ENCODE measurements around the gene ZFP62.

DNA sequence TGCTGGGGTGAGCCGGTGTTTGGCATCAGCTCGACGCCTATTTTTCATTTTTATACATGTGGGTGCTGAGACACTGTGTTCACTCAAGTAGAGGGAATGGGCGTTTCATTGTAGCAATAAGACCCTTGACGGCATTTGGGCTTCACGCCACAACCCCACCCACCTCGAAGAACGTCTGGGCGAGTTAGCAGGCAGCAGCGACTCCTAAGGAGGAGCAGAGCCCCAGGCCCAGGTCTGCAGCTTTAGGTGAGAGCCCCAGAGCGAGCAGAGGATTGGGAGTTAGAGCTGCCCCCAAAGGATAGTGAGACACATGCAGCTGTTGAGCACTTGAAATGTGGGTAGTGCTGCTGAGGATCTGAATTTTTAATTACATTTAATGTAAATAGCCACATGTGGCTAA lies 1.6 kb upstream of the ZFP62 start:
- no peak for TF ChIP-seq POLR2A (IDR thresholded peaks at IDR 0.05; ENCODE audit: low read length)
- TF ChIP-seq GATA1 (IDR thresholded peaks at IDR 0.05; ENCODE audit: low read depth, low read length), result no peak
